GM23338 (cell line): ENCODE results near the gene QRICH2.

Experiments
- JUNB ChIP-seq: IDR thresholded peaks from one replicate; pipeline ENCODE4 v1.6.1; 2016; ENCODE audit warnings: antibody characterized with exemption; ENCODE audit not compliant: unreplicated experiment
- POLR2AphosphoS5 ChIP-seq: IDR thresholded peaks from 2 replicates; pipeline ENCODE4 v1.6.1; 2016; ENCODE audit warnings: antibody characterized with exemption, low read depth

- no peak for TF ChIP-seq POLR2AphosphoS5
- TF ChIP-seq JUNB = no peak
Measured at GRCh38 chr17:76350463-76350862, 42.4 kb upstream of the QRICH2 start.
